Esophagus squamous epithelium (tissue), 5 donors: Measurements from ENCODE around the gene MAGEA4. TPM values are rescaled to one million over a fixed set of nuclear protein-coding genes. Genes with fewer than 3 reads are reported as not detected.

Source experiments
- DNase-seq: peaks from one replicate; lab custom pipeline; 2025; lab: John Stamatoyannopoulos, UW
- H3K27ac ChIP-seq, 4 donors: fragments of 200-600 bp; sonication (generic); one replicate each; pipeline ENCODE4 v1.5.1; 2016 to 2019; ENCODE audit warnings: mild to moderate bottlenecking in 1 of 4
- H3K27me3 ChIP-seq, 4 donors: fragments of 200-600 bp; sonication (generic); 1 replicate in 3 of 4; 2 replicates in 1 of 4; pipeline versions ENCODE4 v1.5.1 to v1.6.0; 2017 to 2021; ENCODE audit warnings: antibody characterized with exemption in 1 of 4
- H3K36me3 ChIP-seq, 3 donors: fragments of 200-600 bp; sonication (generic); one replicate each; pipeline ENCODE4 v1.5.1; 2016 to 2019
- H3K4me1 ChIP-seq, 3 donors: fragments of 200-600 bp; sonication (generic); one replicate each; pipeline ENCODE4 v1.5.1; 2017 to 2019
- H3K4me3 ChIP-seq, 4 donors: fragments of 200-600 bp; sonication (generic); 1 replicate in 3 of 4; 2 replicates in 1 of 4; pipeline ENCODE4 v1.5.1; 2016 to 2019; ENCODE audit warnings: mild to moderate bottlenecking in 2 of 4, moderate library complexity in 1 of 4
- H3K9me3 ChIP-seq, 3 donors: fragments of 200-600 bp; sonication (generic); one replicate each; pipeline ENCODE4 v1.5.1; 2016 to 2019
- POLR2A ChIP-seq, 4 donors: fragments of 450-650 bp; IDR thresholded peaks; one replicate each; pipeline ENCODE4 v1.6.1; 2017; ENCODE audit warnings: antibody characterized with exemption in 4 of 4, mild to moderate bottlenecking in 4 of 4, moderate library complexity in 3 of 4
- WGBS, 2 donors: methylation state at CpG; one replicate each; pipeline ENCODE4 v1.1.5; 2018; 5-methylcytosine and 5-hydroxymethylcytosine counted together
- intact Hi-C: fragments of 100-400 bp; cut with DNase I; formaldehyde crosslinking; loops from one replicate; pipeline ENCODE4 v1.15.0; 2022
- total RNA-seq, 4 donors: library from RNA; depleted of rRNA; stranded (reverse); fragments of >200 nt; gene quantifications; one replicate each; pipeline ENCODE4 v1.1.0, GENCODE V29; 2016
- TF ChIP-seq, protein P1 (sequence below), 6 experiments: fragments of 450-650 bp in 4 of 6; fragments of 200-600 bp in 2 of 6; sonication (generic) in 2 of 6; IDR thresholded peaks; one replicate each; pipeline ENCODE4 v1.5.1; 2016 to 2019; ENCODE audit warnings: antibody characterized with exemption in 6 of 6, mild to moderate bottlenecking in 4 of 6, moderate library complexity in 4 of 6
- donor health status: DM: yes; HTN: yes; CAD: no.

Gene MAGEA4
- total RNA-seq, 4 donors from 2014 or later, result not detected

GRCh38 chrX:151878574-151878973 is 34.1 kb upstream of the MAGEA4 start:
- Histone ChIP-seq H3K9me3 (no peaks in the 10 kb centered on the region), H3K27ac (no peak overlapping the region), H3K36me3 (no peaks in the 10 kb centered on the region), H3K4me1 (no peaks in the 10 kb centered on the region), H3K27me3 (no peaks in the 10 kb centered on the region), H3K4me3 (no peak overlapping the region)
- TF ChIP-seq, protein P1, sequence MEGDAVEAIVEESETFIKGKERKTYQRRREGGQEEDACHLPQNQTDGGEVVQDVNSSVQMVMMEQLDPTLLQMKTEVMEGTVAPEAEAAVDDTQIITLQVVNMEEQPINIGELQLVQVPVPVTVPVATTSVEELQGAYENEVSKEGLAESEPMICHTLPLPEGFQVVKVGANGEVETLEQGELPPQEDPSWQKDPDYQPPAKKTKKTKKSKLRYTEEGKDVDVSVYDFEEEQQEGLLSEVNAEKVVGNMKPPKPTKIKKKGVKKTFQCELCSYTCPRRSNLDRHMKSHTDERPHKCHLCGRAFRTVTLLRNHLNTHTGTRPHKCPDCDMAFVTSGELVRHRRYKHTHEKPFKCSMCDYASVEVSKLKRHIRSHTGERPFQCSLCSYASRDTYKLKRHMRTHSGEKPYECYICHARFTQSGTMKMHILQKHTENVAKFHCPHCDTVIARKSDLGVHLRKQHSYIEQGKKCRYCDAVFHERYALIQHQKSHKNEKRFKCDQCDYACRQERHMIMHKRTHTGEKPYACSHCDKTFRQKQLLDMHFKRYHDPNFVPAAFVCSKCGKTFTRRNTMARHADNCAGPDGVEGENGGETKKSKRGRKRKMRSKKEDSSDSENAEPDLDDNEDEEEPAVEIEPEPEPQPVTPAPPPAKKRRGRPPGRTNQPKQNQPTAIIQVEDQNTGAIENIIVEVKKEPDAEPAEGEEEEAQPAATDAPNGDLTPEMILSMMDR (IDR thresholded peaks at IDR 0.05), result no peak
- no peak for TF ChIP-seq POLR2A (IDR thresholded peaks at IDR 0.05)
- no peak for DNase-seq
- 63 to 80% methylated on average over 5 to 6 of the region's 8 CpGs for WGBS, 2 donors
- intact Hi-C loops, result no loop called here

GRCh38 chrX:151879856-151880255 is 32.8 kb upstream of the MAGEA4 start:
- DNase-seq, result no peak
- 57% methylated on average over 4 of the region's 4 CpGs for WGBS, 2 donors
- Histone ChIP-seq H3K4me1 (no peaks in the 10 kb centered on the region), H3K27me3 (no peaks in the 10 kb centered on the region), H3K4me3 (no peak overlapping the region), H3K9me3 (no peaks in the 10 kb centered on the region), H3K27ac (no peak overlapping the region), H3K36me3 (no peaks in the 10 kb centered on the region)
- TF ChIP-seq POLR2A (IDR thresholded peaks at IDR 0.05), result no peak
- TF ChIP-seq, protein P1 (IDR thresholded peaks at IDR 0.05), result no peak
- intact Hi-C loops, result no loop called here

DNA sequence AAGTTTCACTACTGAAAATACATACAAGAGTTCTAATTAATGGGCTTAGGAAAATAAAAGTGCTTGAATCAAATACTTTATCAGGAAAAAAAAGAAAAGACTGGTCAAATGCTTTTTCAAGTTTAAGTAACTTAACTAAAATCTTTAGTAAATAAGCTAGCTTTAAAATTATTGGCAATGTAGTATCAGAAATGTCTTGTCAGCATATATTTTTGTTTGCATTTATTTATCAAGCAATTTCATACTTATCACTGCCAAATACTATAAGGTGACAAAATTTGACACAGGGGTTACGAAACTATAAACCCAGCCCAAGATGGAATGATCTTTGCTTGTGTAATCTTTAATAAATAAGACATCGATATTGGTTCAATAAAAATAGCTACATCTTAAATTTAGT is 31.8 kb upstream of the MAGEA4 start:
- intact Hi-C loops, result no loop called here
- H3K9me3 ChIP-seq, result no peaks in the 10 kb centered on the region
- no peak overlapping the region for H3K27ac ChIP-seq
- no peaks in the 10 kb centered on the region for H3K4me1 ChIP-seq
- no peaks in the 10 kb centered on the region for H3K36me3 ChIP-seq
- DNase-seq, result no peak
- H3K4me3 ChIP-seq, result no peak overlapping the region
- H3K27me3 ChIP-seq, result no peaks in the 10 kb centered on the region
- WGBS, 2 donors, result 43 to 60% methylated on average over 2 of the region's 2 CpGs
- no peak for TF ChIP-seq POLR2A (IDR thresholded peaks at IDR 0.05)
- TF ChIP-seq, protein P1 (IDR thresholded peaks at IDR 0.05), result no peak

DNA sequence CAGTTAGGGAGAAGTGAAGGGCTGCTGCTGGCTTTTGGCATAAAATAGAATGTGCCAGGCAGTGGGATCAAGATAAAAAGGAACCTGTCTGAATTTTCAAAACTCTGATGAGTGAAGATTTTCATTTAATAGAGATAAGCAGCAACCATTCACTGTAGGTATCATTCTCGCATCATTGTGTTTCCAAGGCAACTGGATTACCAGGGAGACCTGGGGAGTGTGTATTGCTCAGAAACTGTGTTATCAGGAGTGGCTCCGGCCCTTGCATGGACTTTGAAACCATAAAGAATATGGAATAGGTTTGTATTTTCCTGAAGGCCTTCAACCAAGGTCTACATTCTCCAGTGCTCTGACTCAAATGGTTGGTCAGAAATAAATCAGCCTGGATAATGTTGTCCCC is 23.3 kb upstream of the MAGEA4 start:
- H3K4me1 ChIP-seq, result peaks cover 0 to 9% (median 0%) of the 10 kb centered on the region in 3 donors
- TF ChIP-seq POLR2A (IDR thresholded peaks at IDR 0.05), result no peak
- TF ChIP-seq, protein P1 (IDR thresholded peaks at IDR 0.05), result no peak
- no peak overlapping the region for H3K27ac ChIP-seq
- peaks cover 0 to 6% (median 0%) of the 10 kb centered on the region in 3 donors for H3K9me3 ChIP-seq
- no peak overlapping the region for H3K4me3 ChIP-seq
- no peaks in the 10 kb centered on the region for H3K36me3 ChIP-seq
- DNase-seq, result no peak
- no peaks in the 10 kb centered on the region for H3K27me3 ChIP-seq
- intact Hi-C loops, result no loop called here
- WGBS, 2 donors, result 58 to 68% methylated on average over 2 of the region's 2 CpGs

DNA sequence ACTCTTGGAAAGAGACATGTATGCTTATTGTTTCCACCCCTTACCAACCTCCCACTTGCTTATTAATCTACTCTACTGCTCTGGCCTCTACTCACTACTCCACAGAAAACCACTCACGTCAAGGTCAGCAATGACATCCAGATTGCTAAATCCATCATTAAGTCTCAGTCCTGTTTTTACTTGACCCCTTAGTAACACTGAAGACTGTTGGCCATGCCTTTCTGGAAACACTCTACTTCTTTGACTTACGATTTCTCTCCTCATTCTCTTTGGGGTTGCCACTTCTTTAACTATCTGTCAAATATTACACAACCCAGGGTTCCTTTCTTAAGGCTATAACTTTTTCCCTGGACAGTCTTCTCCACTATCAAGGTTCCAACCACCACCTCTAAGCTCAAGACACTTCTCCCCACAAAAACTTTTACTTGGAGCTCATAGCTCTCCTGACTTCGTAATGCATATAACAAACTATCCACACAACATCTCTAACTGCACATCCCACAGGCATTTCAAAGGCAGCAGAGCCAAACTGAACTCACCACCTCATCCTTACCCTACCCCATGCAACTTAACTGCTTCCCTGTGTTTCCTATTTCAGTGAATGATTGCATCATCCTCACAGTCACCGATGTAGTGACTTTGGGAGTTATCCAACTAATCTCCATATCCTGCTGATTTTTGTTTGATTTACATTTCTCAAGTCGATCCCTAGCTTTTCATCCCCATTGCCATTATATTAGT is 15.8 kb upstream of the MAGEA4 start:
- TF ChIP-seq, protein P1 (IDR thresholded peaks at IDR 0.05), result no peak
- no peak for TF ChIP-seq POLR2A (IDR thresholded peaks at IDR 0.05)
- Histone ChIP-seq H3K4me1 (no peaks in the 10 kb centered on the region), H3K27me3 (no peaks in the 10 kb centered on the region), H3K9me3 (no peaks in the 10 kb centered on the region), H3K4me3 (no peak overlapping the region), H3K36me3 (no peaks in the 10 kb centered on the region), H3K27ac (no peak overlapping the region)
- no peak for DNase-seq
- intact Hi-C loops, result no loop called here
- 58 to 59% methylated on average over 5 of the region's 5 CpGs for WGBS, 2 donors
